Bronchial smooth muscle cell (primary cell): ENCODE results near the gene COPZ1. TPM values are rescaled to one million over a fixed set of nuclear protein-coding genes. Genes with fewer than 3 reads are reported as not detected.

Source experiments
- total RNA-seq: library from RNA; depleted of rRNA; stranded (reverse); fragments of >200 nt; gene quantifications from 2 replicates; pipeline ENCODE4 v1.2.1, GENCODE V29; 2014

COPZ1 gene, protein sequence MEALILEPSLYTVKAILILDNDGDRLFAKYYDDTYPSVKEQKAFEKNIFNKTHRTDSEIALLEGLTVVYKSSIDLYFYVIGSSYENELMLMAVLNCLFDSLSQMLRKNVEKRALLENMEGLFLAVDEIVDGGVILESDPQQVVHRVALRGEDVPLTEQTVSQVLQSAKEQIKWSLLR
- 114 and 128 TPM in 2 replicates for total RNA-seq

GRCh38 chr12:54324617-54325441, at the start of gene COPZ1:
COPZ1 (plus strand) TSS chr12:54325131; CDS start chr12:54325164, 33 bp downstream.

DNA sequence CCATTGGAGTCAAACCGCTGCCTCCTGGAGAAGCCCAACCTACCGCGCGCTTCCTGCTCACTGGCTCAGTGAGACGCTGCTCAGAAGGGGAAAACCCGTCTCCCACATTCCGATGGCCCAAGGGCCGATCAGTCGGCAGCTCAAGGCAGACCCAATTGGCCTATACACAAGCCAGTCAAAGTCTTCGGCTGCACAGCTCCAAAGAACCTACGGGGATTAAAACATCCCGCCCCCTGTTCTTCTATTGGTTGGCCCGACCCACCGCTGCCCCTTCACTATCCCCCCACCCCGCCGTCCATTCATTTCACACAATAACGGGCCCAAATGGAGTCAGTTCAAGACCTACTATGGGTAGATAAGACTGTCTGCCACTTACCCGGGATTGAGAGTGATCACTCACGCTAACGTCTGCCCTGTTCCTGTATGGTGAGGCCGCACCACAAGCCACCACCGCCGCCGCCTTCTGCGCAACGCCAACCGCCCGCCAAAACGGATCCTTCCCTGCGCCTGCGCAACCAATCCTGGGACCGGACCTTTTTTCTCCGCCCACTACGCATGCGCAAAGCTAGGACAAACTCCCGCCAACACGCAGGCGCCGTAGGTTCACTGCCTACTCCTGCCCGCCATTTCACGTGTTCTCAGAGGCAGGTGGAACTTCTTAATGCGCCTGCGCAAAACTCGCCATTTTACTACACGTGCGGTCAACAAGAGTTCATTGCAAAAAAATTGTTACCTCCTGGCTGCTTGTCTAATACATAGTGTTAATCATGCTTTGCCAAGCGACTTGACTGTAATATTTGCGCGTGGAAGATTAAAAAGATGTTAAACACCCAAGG, 45.1 kb upstream of the COPZ1 start, which contains the start of gene CBX5:
Gene CBX5 (minus strand): TSS at position 491 of the 836 bp plus-strand sequence. CDS start 22,472 bp downstream, outside the sequence.

GRCh38 chr12:54280468-54281260, 44.3 kb upstream of the COPZ1 start, which contains the start of gene HNRNPA1:
HNRNPA1 (plus strand) TSS chr12:54280726; CDS start chr12:54280808, 82 bp downstream.

DNA sequence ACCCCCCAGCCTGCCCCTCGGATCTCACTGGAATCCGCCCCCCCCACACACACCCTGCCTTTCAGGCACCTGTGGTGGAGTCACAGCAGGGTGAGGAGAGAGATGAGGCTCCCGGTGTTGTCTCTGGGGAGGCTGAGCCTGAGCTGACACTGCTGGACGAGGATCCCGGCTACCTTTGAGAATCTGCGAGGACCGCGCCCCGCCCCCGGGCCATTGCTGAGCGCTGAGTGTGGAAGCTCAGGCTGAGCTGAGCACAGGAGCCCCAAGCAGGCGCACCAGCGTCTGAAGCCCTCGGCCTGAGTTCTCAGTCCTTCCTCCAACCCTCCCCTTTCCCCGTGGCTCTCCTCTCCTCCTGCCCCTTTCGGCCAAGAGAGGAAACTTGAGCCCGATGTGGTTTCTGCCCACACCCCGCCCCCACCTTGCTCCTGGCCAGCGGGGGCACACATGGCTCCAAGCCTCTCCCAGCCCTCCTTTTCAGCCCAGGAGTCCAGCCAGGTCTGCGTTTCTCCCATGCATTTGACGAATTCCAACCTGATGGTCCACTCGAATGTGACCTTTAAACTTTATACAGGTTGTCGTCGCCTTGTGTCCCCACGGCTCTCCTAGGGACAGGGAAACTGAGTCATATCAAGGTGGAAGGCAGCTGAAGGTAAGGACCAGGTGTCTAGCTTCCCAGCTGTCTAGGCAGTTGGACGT, 24.1 kb upstream of the COPZ1 start, which contains the start of gene NFE2:
Gene NFE2 (minus strand): TSS at position 284 of the 696 bp plus-strand sequence. CDS start 5,767 bp downstream, outside the sequence.

DNA sequence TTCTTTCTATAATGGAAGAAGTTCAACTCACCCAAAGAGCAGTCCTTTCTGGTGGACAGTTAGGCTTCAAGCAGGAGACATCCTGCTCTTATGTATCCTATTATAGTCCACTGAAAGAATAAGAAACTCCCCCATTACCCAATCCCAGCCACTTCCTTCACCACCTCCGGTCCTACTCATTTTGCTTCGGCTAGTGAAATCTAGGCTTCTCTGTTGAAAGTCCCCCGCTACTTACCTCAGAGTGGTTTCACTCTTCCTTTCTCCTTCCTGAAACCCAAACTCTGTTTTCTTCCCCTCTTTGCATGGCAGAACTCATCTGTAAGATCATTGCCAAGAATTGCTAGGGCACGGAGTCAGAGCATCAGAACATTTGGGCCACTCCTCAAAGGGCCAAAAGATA, 39.5 kb downstream of the COPZ1 start, which contains the start of gene GPR84:
Gene GPR84 (minus strand): TSS at position 74 of the 400 bp plus-strand sequence. CDS start 635 bp downstream, outside the sequence.

DNA sequence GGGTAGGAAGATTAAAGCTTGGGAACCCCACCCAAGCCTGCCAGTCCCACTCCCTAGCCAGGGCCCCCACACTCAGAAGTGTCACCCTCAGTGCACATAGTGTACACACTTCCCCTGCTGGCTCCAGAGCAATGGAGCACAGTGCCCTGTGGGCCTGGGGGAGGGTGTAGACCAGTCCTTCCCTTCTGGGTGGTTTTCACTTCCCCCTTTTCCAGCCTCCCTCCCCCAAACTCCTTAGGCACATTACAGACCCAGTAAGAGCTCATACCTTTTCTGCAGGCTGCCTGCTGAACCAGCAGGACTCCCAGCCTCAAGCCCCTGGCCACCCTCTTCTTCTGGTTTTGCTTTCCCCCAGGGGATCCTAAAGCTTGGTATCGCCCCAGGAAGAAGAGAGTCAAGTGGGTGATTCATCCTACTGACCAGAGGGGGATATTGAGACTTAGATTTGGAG, 59.7 kb downstream of the COPZ1 start, which contains the start of gene ZNF385A:
Gene ZNF385A (minus strand): TSS at position 143 of the 451 bp plus-strand sequence. CDS start 219 bp downstream, outside the sequence.

Other genes with a start within 250 kb of the COPZ1 start
- gene SMUG1, start 136.1 kb upstream of the COPZ1 start, total RNA-seq: 16.5 and 21.8 TPM in 2 replicates
- 13.7 and 21.6 TPM in 2 replicates for gene CBX5, start 45.0 kb upstream of the COPZ1 start, total RNA-seq
- gene HNRNPA1, start 44.4 kb upstream of the COPZ1 start, total RNA-seq: 311 and 589 TPM in 2 replicates
- 0.17 and 0.95 TPM in 2 replicates for gene NFE2, start 24.1 kb upstream of the COPZ1 start, total RNA-seq
- not detected in 2 replicates for gene GPR84, start 39.4 kb downstream of the COPZ1 start, total RNA-seq
- gene ZNF385A, start 59.6 kb downstream of the COPZ1 start, total RNA-seq: 2.4 and 2.7 TPM in 2 replicates
- gene ITGA5, start 94.1 kb downstream of the COPZ1 start, total RNA-seq: 109 and 156 TPM in 2 replicates
- not detected in 2 replicates for gene GTSF1, start 148.5 kb downstream of the COPZ1 start, total RNA-seq
- gene NCKAP1L, start 172.6 kb downstream of the COPZ1 start, total RNA-seq: under 0.01 TPM in 1 of 2 replicates, not detected in the other
- gene PDE1B, start 224.5 kb downstream of the COPZ1 start, total RNA-seq: under 0.01 TPM in 1 of 2 replicates, not detected in the other